MM.1S (cell line): ENCODE results near the gene AGAP1.

Experiments
- CTCF ChIP-seq: fragments of 300-600 bp; sonication (generic); IDR thresholded peaks from 2 replicates; pipeline ENCODE4 v1.5.1; 2016; ENCODE audit warnings: antibody characterized with exemption, low read length, mixed read lengths
- EZH2 ChIP-seq: fragments of 300-600 bp; sonication (generic); optimal IDR thresholded peaks from 2 replicates; pipeline ENCODE3; 2017; ENCODE audit warnings: low read depth, mild to moderate bottlenecking, antibody characterized with exemption, low read length, mixed read lengths
- EZH2phosphoT487 ChIP-seq: fragments of 300-600 bp; sonication (generic); IDR thresholded peaks from 2 replicates; pipeline ENCODE4 v1.6.1; 2018; ENCODE audit warnings: antibody characterized with exemption, low read length

DNA sequence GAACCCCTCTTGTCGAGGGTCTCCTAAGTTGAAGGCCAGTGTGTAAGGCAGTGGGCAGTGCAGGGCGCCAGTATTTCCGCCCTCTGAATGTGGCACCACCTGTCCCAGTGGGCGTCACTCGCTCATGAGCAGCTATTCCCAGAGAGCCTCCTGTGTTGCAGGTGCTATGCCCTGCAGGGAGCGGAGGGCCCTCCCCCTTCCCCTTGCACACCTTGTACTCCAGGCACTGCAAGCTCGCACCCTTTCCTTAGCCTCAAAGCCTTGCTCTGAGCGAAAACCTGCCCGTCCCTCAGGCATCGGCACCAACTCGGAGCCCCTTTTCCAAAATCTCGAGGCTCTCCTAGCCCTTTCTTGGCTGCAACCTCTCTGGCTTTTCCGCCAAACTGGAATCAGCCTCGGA lies 282.7 kb downstream of the AGAP1 start:
- TF ChIP-seq CTCF (no peak), EZH2 (no peak), EZH2phosphoT487 (no peak)
